ENCODE data around the gene VMP1.

DNA sequence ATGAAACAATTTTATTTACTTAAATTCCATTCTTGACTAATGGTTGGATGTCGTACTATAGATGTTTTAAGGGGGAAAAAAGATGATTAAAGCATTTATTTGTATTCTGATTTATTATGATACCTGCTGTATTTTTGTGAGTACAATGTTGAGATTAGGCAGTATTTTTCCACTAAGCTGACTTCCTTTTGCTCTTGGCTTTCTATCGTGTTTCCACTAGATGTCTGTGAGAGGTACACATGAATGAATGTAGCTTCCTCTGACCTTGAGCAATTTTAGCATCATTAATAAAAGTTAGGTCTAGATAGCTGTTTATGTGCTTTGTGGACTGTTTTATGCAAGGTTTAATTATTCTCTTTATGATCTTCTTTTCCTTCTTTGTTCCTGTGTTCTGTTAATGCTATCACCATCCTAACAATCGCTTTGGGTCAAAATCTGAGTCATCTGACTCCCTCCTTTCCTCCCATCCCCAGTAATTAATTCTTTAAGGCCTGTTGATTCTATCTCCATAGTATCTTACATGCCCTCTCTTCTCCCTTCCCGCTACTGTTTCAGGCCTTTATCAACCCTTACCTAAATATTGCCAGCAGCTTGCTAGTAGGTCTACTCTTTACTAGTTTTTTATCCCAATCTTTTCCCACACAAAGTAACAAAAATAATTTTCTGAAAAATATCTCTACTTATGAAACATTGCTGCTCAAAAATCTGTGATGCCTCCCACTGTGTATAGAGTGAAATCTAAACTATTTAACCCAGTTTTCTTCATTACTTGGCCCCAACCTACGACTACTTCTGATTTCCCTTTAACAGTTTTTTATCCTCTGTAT is 76.0 kb downstream of the VMP1 start:
- TF ChIP-seq, protein P1, sequence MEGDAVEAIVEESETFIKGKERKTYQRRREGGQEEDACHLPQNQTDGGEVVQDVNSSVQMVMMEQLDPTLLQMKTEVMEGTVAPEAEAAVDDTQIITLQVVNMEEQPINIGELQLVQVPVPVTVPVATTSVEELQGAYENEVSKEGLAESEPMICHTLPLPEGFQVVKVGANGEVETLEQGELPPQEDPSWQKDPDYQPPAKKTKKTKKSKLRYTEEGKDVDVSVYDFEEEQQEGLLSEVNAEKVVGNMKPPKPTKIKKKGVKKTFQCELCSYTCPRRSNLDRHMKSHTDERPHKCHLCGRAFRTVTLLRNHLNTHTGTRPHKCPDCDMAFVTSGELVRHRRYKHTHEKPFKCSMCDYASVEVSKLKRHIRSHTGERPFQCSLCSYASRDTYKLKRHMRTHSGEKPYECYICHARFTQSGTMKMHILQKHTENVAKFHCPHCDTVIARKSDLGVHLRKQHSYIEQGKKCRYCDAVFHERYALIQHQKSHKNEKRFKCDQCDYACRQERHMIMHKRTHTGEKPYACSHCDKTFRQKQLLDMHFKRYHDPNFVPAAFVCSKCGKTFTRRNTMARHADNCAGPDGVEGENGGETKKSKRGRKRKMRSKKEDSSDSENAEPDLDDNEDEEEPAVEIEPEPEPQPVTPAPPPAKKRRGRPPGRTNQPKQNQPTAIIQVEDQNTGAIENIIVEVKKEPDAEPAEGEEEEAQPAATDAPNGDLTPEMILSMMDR (IDR thresholded peaks at IDR 0.05; ENCODE audit: low read depth, low read length): no peak
- TF ChIP-seq POLR2A (IDR thresholded peaks at IDR 0.05; ENCODE audit: extremely low read depth, insufficient read length) (no peak), MYC (IDR thresholded peaks at IDR 0.05; ENCODE audit: low read depth, low read length) (no peak)
- TF ChIP-seq, protein P2, sequence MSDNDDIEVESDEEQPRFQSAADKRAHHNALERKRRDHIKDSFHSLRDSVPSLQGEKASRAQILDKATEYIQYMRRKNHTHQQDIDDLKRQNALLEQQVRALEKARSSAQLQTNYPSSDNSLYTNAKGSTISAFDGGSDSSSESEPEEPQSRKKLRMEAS (IDR thresholded peaks at IDR 0.05; ENCODE audit: low read depth, low read length): no peak

Data from NB4 (cell line).